Sigmoid colon (tissue), 7 donors: ENCODE measurements around the gene PEAK1. TPM values are rescaled to one million over a fixed set of nuclear protein-coding genes. Genes with fewer than 3 reads are reported as not detected.

ENCODE experiments used
- DNase-seq: peaks from one replicate; pipeline ENCODE4 v3.0.0-alpha.2; 2019
- H3K27ac ChIP-seq, 4 donors: fragments of 200-600 bp; sonication (generic); one replicate each; pipeline ENCODE4 v1.5.1; 2016 to 2019; ENCODE audit warnings: mild to moderate bottlenecking in 1 of 4
- H3K27me3 ChIP-seq, 3 donors: fragments of 200-600 bp; sonication (generic); one replicate each; pipeline ENCODE4 v1.5.1; 2019; ENCODE audit warnings: mild to moderate bottlenecking in 1 of 3
- H3K36me3 ChIP-seq, 4 donors: fragments of 200-600 bp; sonication (generic); one replicate each; pipeline ENCODE4 v1.5.1; 2016 to 2019
- H3K4me1 ChIP-seq, 4 donors: fragments of 200-600 bp; sonication (generic); one replicate each; pipeline ENCODE4 v1.5.1; 2017 to 2019
- H3K4me3 ChIP-seq, 4 donors: fragments of 200-600 bp; sonication (generic); one replicate each; pipeline ENCODE4 v1.5.1; 2017 to 2019; ENCODE audit warnings: mild to moderate bottlenecking in 2 of 4, moderate library complexity in 1 of 4
- H3K9me3 ChIP-seq, 4 donors: fragments of 200-600 bp in 3 of 4; sonication (generic) in 3 of 4; one replicate each; pipeline versions ENCODE4 v1.5.1 to v1.6.1; 2013 to 2019
- CTCF ChIP-seq, 4 experiments: fragments of 450-650 bp in 3 of 4; fragments of 200-600 bp in 1 of 4; IDR thresholded peaks; one replicate each; pipeline ENCODE4 v1.5.1; 2016 to 2019; ENCODE audit warnings: antibody characterized with exemption in 4 of 4, mild to moderate bottlenecking in 3 of 4, moderate library complexity in 2 of 4
- EP300 ChIP-seq, 4 donors: sonication (generic); formaldehyde crosslinking; IDR thresholded peaks; one replicate each; pipeline ENCODE4 v1.6.1; 2017; ENCODE audit warnings: antibody characterized with exemption in 4 of 4
- POLR2A ChIP-seq, 2 donors: fragments of 450-650 bp; IDR thresholded peaks; one replicate each; pipeline ENCODE4 v1.6.1; 2016; ENCODE audit warnings: antibody characterized with exemption in 2 of 2, mild to moderate bottlenecking in 2 of 2, moderate library complexity in 2 of 2
- POLR2AphosphoS5 ChIP-seq, 4 donors: sonication (generic); formaldehyde crosslinking; IDR thresholded peaks; one replicate each; pipeline ENCODE4 v1.6.1; 2017; ENCODE audit warnings: antibody characterized with exemption in 4 of 4
- WGBS, 2 donors: extraction: QIAGEN DNeasy Blood & Tissue Kit; methylation state at CpG; one replicate each; pipeline ENCODE4 v1.1.7; 2013; 5-methylcytosine and 5-hydroxymethylcytosine counted together
- intact Hi-C: fragments of 100-400 bp; cut with DNase I; formaldehyde crosslinking; loops from one replicate; pipeline ENCODE4 v1.15.1; 2023
- polyA plus RNA-seq, 3 donors: library from polyadenylated mRNA; stranded (reverse); fragments of 200-250 nt; gene quantifications; one replicate each; pipeline ENCODE4 v1.2.3, GENCODE V29; 2013
- total RNA-seq, 4 donors: library from RNA; depleted of rRNA; stranded (reverse); fragments of >200 nt; gene quantifications; one replicate each; pipeline ENCODE4 v1.1.0, GENCODE V29; 2016
- donor health status: healthy with polysubstance abuse.
- donor health status: Bipolar disorder and iron deficiency.
- donor health status: healthy.

PEAK1 gene
- total and polyA plus RNA-seq, 7 donors = 3.5 to 59.8 (median 29.3) TPM

GRCh38 chr15:77122576-77122975, 297.3 kb downstream of the PEAK1 start:
- Histone ChIP-seq H3K4me1 (peaks cover 0 to 12% (median 7%) of the 10 kb centered on the region in 4 donors), H3K4me3 (no peak overlapping the region), H3K27me3 (no peaks in the 10 kb centered on the region), H3K9me3 (no peaks in the 10 kb centered on the region), H3K27ac (no peak overlapping the region), H3K36me3 (no peaks in the 10 kb centered on the region)
- WGBS, 2 donors = 53 to 75% methylated on average over 2 of the region's 2 CpGs
- TF ChIP-seq EP300 (IDR thresholded peaks at IDR 0.05) = no peak
- no peak for TF ChIP-seq CTCF (IDR thresholded peaks at IDR 0.05)
- TF ChIP-seq POLR2A (IDR thresholded peaks at IDR 0.05) = no peak
- no peak for TF ChIP-seq POLR2AphosphoS5 (IDR thresholded peaks at IDR 0.05)
- DNase-seq = no peak
- intact Hi-C loops = no loop called here

- TF ChIP-seq POLR2AphosphoS5 (IDR thresholded peaks at IDR 0.05) (no peak), EP300 (IDR thresholded peaks at IDR 0.05) (no peak), POLR2A (IDR thresholded peaks at IDR 0.05) (no peak), CTCF (IDR thresholded peaks at IDR 0.05) (no peak)
- no peaks in the 10 kb centered on the region for H3K9me3 ChIP-seq
- H3K4me3 ChIP-seq = no peak overlapping the region
- no peaks in the 10 kb centered on the region for H3K36me3 ChIP-seq
- H3K27me3 ChIP-seq = no peaks in the 10 kb centered on the region
- 93% methylated on average over 1 of the region's 1 CpG for WGBS, 2 donors
- intact Hi-C loops = no loop called here
- no peak for DNase-seq
- H3K4me1 ChIP-seq = peaks cover 0 to 12% (median 7%) of the 10 kb centered on the region in 4 donors
- H3K27ac ChIP-seq = no peak overlapping the region
These were observed 298.3 kb downstream of the PEAK1 start for GRCh38 chr15:77121599-77121998.

- no peak overlapping the region for H3K4me3 ChIP-seq
- 92 to 95% methylated on average over 4 of the region's 4 CpGs for WGBS, 2 donors
- no peaks in the 10 kb centered on the region for H3K9me3 ChIP-seq
- H3K36me3 ChIP-seq = no peaks in the 10 kb centered on the region
- H3K27ac ChIP-seq = no peak overlapping the region
- intact Hi-C loops = no loop called here
- peaks cover 0 to 12% (median 7%) of the 10 kb centered on the region in 4 donors for H3K4me1 ChIP-seq
- TF ChIP-seq POLR2AphosphoS5 (IDR thresholded peaks at IDR 0.05) = no peak
- no peak for TF ChIP-seq CTCF (IDR thresholded peaks at IDR 0.05)
- TF ChIP-seq POLR2A (IDR thresholded peaks at IDR 0.05) = no peak
- TF ChIP-seq EP300 (IDR thresholded peaks at IDR 0.05) = no peak
- no peaks in the 10 kb centered on the region for H3K27me3 ChIP-seq
- no peak for DNase-seq
These were observed 299.3 kb downstream of the PEAK1 start for GRCh38 chr15:77120576-77120975.

GRCh38 chr15:77119446-77119845, 300.5 kb downstream of the PEAK1 start:
- peaks cover 0 to 6% (median under 1%) of the 10 kb centered on the region in 4 donors for H3K36me3 ChIP-seq
- no peaks in the 10 kb centered on the region for H3K27me3 ChIP-seq
- H3K4me3 ChIP-seq = no peak overlapping the region
- peaks cover 0 to 12% (median 7%) of the 10 kb centered on the region in 4 donors for H3K4me1 ChIP-seq
- intact Hi-C loops = loop anchor here (1.0 kb wide), 1 partner anchor 378 kb away; no protein-coding TSS in a partner anchor
- H3K27ac ChIP-seq = no peak overlapping the region
- H3K9me3 ChIP-seq = no peaks in the 10 kb centered on the region
- TF ChIP-seq CTCF (IDR thresholded peaks at IDR 0.05) = no peak
- TF ChIP-seq POLR2A (IDR thresholded peaks at IDR 0.05) = no peak
- no peak for TF ChIP-seq POLR2AphosphoS5 (IDR thresholded peaks at IDR 0.05)
- no peak for TF ChIP-seq EP300 (IDR thresholded peaks at IDR 0.05)
- DNase-seq = no peak
- WGBS, 2 donors = 13 to 35% methylated on average over 1 of the region's 1 CpG

- 47 to 57% methylated on average over 3 of the region's 3 CpGs for WGBS, 2 donors
- H3K36me3 ChIP-seq = peaks cover 0 to 11% (median 4%) of the 10 kb centered on the region in 4 donors
- no peak overlapping the region for H3K27ac ChIP-seq
- no peaks in the 10 kb centered on the region for H3K27me3 ChIP-seq
- DNase-seq = no peak
- H3K4me1 ChIP-seq = peaks cover 0 to 12% (median 7%) of the 10 kb centered on the region in 4 donors
- no peaks in the 10 kb centered on the region for H3K9me3 ChIP-seq
- TF ChIP-seq CTCF (IDR thresholded peaks at IDR 0.05) (peak in 3 of 4 experiments; percentile 45 to 69 (median 64)), POLR2A (IDR thresholded peaks at IDR 0.05) (no peak), EP300 (IDR thresholded peaks at IDR 0.05) (no peak), POLR2AphosphoS5 (IDR thresholded peaks at IDR 0.05) (no peak)
- intact Hi-C loops = loop anchor here (1.0 kb wide), 2 partner anchors 378 to 424 kb away; no protein-coding TSS in a partner anchor
- no peak overlapping the region for H3K4me3 ChIP-seq
These were observed 301.0 kb downstream of the PEAK1 start for GRCh38 chr15:77118882-77119321.
